T-helper 17 cell (primary cell): ENCODE data around the gene MYO9B. TPM values are rescaled to one million over a fixed set of nuclear protein-coding genes. Genes with fewer than 3 reads are reported as not detected.
A peak's percentile ranks its signal among the peaks of the same experiment; 100 is the strongest.

ENCODE experiments used
- ATAC-seq: fragments of 150-1000 bp; cut with Tn5 transposase; 2 replicates; pipeline ENCODE4 v1.10.0; 2021; ENCODE audit warnings: mild to moderate bottlenecking, moderate library complexity
- DNase-seq, 3 donors: peaks; one replicate each; pipeline versions ENCODE4 v3.0.0 to v3.0.0-alpha.2; 2020 to 2021
- H3K9me3 ChIP-seq: one replicate; pipeline ENCODE4 v1.7.0; 2013; ENCODE audit warnings: low read length, mild to moderate bottlenecking; ENCODE audit not compliant: control insufficient read depth, poor library complexity, severe bottlenecking
- H3K27ac Mint-ChIP-seq: one replicate; pipeline ENCODE4 v1.8.0; 2022; ENCODE audit warnings: mild to moderate bottlenecking, moderate library complexity, mixed read lengths
- H3K27me3 Mint-ChIP-seq: one replicate; pipeline ENCODE4 v1.8.0; 2022; ENCODE audit warnings: mixed read lengths
- H3K36me3 Mint-ChIP-seq: one replicate; pipeline ENCODE4 v1.8.0; 2022; ENCODE audit warnings: low read depth, mixed read lengths
- H3K4me1 Mint-ChIP-seq: one replicate; pipeline ENCODE4 v1.8.0; 2022; ENCODE audit warnings: mild to moderate bottlenecking, mixed read lengths
- H3K4me3 Mint-ChIP-seq: one replicate; pipeline ENCODE4 v1.8.0; 2022; ENCODE audit warnings: mild to moderate bottlenecking, moderate library complexity, mixed read lengths
- total RNA-seq, 4 donors: library from RNA in 2 of 4; stranded (reverse) in 2 of 4; gene quantifications; one replicate each; pipeline ENCODE4 v1.2.3 and lab custom pipeline; 2022 to 2026

The MYO9B gene
- total RNA-seq, 2 donors from 2014 or later = 202 to 220 TPM

DNA sequence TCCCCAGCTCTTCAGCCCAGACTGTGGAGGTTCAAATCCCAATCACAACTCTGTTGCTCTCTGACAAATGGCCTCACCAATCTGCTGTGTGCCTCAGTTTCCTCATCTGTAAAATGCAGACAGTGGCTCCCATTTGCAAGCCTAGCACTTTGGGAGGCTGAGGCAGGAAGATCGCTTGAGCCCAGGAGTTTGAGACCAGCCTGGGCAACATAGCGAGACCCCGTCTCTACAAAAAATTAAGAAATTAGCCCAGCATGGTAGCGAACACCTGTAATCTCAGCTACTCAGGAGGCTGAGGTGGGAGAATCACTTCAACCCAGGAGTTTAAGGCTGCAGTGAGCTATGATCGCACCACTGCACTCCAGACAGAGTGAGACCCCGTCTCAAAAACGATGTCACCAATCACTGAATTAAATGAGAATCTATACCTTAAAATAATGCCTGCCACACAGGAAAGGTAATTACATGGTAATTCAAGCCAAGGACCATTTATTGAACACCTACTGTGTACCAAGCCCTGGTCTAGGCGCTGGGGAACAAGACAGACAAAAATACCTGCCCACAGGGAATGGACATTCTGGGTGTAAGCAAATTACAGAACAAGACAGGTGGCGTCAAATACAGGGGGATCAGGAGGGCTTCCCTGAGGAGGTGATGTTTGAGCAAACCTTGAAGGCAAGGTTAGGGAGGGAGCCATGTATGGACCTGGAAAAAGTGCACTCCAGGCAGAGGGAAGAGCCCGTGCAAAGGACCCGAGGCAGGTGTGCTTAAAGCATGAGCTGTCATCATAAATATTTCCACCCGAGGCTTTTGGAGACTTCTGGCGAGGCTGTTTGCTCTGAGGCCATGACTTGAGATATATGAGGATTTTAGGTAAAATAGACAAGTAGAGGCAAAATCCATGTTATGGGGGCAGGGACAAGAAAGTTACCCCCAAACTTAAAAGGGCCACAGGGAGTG, 162.4 kb downstream of the MYO9B start:
- ATAC-seq = no peak
- Mint-ChIP-seq H3K4me3 (peak overlapping the region; percentile 78), H3K4me1 (peaks cover 17% of the 10 kb centered on the region), H3K27me3 (no peaks in the 10 kb centered on the region), H3K36me3 (no peaks in the 10 kb centered on the region), H3K27ac (peak overlapping the region; percentile 37)
- no peaks in the 10 kb centered on the region for H3K9me3 ChIP-seq
- DNase-seq = no peak

DNA sequence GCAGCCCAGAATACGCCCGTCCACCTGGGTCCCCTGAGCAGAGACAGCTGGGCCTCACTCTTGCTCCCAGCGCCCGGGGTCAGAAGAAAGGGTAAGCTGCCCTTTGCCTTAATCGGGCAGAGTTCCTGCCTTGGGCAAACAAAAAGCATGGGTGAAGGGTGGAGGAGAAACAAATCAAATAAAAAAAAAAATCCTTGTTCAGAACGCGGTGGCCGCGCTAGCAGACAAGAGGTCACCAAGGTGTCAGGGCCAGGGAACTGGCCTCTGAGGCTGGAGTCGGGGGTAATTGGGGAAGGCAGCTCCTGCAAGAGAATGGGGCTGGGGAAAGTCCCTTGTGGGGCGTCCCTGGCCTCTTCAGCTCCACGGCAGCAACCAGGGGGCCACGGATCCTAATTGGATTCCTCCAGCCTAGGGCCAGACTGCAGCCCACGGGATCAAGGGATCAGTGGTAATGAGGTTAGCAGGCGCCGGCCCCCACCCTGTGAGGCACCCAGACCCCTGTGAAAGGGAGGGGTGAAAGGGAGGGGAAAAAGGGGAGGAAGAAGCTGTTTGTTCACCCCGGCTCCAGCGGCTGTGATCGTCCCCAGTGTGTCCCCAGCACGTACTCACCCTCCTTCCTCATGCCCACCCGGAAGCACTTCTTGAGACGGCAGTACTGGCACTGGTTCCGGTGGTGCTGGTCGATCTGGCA, 164.6 kb downstream of the MYO9B start:
- DNase-seq (no peak), ATAC-seq (no peak)
- Mint-ChIP-seq H3K36me3 (no peaks in the 10 kb centered on the region), H3K27ac (peak overlapping the region; percentile 37), H3K27me3 (no peaks in the 10 kb centered on the region), H3K4me3 (no peak overlapping the region), H3K4me1 (peaks cover 11% of the 10 kb centered on the region)
- no peaks in the 10 kb centered on the region for H3K9me3 ChIP-seq

DNA sequence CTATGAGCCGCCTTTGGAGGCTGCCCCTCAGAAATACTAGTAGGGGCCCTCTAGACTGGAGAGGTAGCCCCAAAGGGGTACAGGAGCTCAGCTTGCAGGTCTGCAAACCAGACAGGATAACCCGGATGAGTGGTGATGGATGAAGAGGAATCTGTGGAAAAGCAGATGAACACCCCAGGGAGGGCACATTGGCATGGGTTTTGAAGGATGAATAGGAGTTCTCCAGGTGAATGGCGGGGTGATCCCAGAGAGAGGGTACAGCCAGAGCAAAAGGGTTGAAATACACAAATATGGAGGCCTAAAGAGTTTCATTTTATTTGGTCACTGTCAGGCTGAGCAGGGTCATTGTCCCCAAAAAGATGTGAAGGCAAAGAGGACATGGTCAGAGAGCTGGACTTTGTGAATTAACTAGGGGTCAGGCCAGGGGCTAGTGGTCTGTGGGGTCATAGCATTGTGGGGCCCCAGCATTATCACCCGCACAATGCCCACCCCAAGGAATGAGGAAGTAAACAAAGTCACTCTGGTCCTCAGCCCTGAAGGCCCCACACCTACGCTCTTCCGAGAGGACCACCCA, 165.3 kb downstream of the MYO9B start:
- ATAC-seq (no peak), DNase-seq (no peak)
- H3K4me3 Mint-ChIP-seq = no peak overlapping the region
- H3K4me1 Mint-ChIP-seq = peaks cover 9% of the 10 kb centered on the region
- no peaks in the 10 kb centered on the region for H3K36me3 Mint-ChIP-seq
- no peaks in the 10 kb centered on the region for H3K27me3 Mint-ChIP-seq
- peak overlapping the region; percentile 37 for H3K27ac Mint-ChIP-seq
- H3K9me3 ChIP-seq = no peaks in the 10 kb centered on the region

DNA sequence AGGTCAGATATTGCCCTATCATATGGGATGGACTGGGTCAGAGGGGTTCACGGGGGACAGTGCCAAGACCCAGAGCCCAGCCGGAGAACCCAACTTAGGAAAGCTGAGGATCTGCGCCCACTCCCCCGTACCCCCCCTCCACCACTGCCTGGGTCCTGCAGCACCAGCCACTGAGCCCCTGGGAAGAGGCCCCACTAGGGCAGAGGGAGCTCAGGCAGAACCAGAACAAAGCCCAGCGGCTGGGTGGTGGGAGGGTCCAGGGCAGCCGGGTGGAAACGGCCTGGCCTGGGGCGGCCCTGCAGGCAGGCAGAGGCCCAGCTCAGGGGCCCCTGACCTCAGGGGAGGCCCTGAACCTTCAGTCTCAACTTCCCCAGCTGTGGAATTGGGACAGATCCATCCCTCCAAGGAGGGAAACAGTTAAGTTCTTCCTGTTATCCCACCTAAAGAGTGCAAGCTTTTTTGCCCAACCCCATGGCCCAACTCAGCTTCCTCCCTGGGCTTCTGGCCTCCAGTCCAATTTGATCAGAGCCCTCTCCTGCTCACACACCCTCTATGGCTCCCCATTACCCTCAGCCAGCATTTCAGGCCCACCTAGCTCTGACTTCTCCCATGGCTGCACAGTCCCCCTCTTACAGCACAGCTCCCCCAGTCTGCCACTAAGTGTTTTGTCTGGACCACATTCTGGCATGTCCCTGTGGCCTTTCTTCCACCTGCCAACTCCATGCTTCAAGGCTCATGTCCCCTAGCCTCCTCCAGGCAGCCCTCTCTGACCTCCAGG, 167.0 kb downstream of the MYO9B start:
- peaks cover 18% of the 10 kb centered on the region for H3K4me1 Mint-ChIP-seq
- H3K4me3 Mint-ChIP-seq = no peak overlapping the region
- no peaks in the 10 kb centered on the region for H3K36me3 Mint-ChIP-seq
- no peaks in the 10 kb centered on the region for H3K9me3 ChIP-seq
- no peak overlapping the region for H3K27ac Mint-ChIP-seq
- no peaks in the 10 kb centered on the region for H3K27me3 Mint-ChIP-seq
- DNase-seq = no peak
- no peak for ATAC-seq

DNA sequence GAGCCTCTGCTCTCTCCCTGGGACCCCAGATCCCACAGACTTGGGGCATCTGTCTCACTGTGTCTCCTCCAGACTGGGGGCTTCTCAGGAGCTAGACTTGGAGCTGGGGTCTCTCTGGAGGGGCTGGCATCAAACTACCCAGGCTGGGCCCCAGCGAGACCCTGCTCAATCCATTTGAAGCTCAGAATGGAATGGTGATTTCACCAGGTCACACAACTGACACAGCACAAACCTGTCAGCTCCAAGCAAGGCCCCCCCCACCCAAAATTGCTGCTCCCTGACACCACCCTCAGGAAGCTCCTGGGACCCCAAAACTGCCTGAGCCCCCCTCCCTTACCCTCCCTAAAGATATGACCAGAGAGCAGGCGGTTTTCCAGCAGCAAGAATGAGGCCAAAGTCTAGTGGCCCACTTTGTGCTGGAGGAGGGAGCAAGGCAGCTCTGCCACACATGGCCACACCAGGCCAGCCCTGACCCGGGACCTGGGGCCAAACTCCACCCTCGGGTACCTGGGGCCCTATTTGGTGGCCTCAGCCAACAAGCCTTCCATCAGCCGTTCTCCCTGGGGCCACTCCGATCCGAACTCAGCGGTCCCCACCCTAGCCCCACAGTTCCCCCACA, 167.7 kb downstream of the MYO9B start:
- H3K27me3 Mint-ChIP-seq = no peaks in the 10 kb centered on the region

DNA sequence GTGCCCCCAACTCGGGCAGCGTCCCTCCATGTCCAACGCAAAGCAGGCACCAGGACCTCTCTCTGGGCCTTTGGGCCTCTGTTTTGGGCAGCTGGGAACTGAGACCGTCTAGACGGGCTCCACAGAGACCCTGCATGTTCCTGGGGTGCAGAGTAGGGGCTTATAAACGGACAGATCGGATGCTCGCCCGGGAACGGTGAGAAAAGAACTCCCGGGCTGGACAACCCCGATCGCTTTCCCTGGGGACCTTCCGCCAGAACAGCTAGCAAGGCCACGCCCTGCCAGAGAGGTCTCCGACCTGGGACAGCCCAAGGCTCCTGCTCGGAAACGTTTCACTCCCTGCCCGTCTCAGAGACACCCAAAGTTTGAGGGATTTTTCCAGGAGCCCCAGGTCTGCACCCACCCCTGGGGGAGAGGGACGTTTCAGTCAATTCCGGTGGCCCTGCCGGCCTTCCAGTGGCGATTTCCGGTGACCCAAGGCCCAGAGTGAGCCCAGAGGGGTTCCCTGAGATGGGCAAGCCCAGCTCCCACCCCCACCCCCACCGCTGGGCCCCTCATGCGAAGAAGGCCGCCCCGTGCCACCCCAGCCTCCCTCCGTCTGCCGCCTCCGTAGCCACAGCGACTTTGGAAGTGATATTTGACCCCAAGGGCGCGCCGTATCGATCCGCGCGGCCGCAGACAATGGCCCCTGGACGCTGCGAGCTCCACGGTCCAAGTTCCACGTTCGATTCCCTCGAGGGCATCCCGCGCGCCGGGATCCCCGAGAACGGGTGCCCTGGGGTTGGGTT, 168.4 kb downstream of the MYO9B start:
- H3K9me3 ChIP-seq = no peaks in the 10 kb centered on the region
- Mint-ChIP-seq H3K27ac (no peak overlapping the region), H3K36me3 (no peaks in the 10 kb centered on the region), H3K4me1 (peaks cover 17% of the 10 kb centered on the region), H3K4me3 (peak overlapping the region; percentile 60), H3K27me3 (no peaks in the 10 kb centered on the region)
- ATAC-seq = no peak
- no peak for DNase-seq

More for the DNA sequence above, 167.7 kb downstream of the MYO9B start:
- Mint-ChIP-seq H3K27ac (no peak overlapping the region), H3K4me3 (peak overlapping the region; percentile 60), H3K4me1 (peaks cover 17% of the 10 kb centered on the region), H3K36me3 (no peaks in the 10 kb centered on the region)
- ATAC-seq (no peak), DNase-seq (no peak)
- H3K9me3 ChIP-seq = no peaks in the 10 kb centered on the region

DNA sequence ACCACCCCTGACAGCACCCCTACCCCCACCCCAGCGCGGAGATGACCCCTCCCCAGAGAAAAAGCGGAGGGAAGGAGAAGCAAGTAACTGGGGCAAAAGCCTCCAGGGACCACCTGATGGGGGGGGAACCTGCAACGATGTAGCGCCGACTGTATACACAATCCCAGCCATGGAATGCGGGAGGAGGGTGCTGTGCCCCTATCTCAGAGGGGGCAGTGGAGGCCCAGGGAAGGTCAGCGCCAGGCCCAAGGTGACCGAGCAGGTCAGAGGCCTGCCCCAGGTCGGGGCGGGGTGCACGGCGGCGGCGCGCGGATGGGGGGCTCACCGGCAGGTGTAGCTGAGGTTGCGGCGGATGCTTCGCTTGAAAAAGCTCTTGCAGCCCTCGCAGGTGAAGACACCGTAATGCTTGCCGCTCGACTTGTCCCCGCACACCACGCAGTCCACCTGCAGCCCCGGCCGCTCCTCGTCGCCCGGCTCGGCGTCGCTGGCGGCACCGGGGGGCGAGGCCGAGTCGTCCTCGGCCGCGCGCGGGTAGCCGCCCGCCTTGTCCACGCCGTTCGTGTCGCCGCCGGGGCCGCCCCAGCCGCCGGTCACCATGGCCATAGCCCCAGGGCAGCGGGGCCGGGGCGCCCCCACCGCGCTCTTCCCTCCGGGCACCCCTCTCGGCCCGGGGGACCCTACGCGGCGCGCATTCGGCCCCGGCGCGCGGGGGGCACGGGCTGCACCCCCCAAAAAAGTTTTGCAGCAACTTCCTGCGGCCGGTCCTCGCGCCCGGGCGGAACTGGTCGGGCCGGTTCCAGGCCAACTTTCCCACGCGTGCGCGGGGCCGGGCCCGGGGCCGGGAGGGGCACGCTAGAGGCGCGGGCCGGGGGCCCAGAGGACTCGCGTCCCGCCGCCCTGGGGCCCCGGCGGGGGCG, 169.3 kb downstream of the MYO9B start:
- no peaks in the 10 kb centered on the region for H3K9me3 ChIP-seq
- Mint-ChIP-seq H3K27ac (no peak overlapping the region), H3K36me3 (no peaks in the 10 kb centered on the region), H3K4me1 (peaks cover 17% of the 10 kb centered on the region), H3K4me3 (peak overlapping the region; percentile 60), H3K27me3 (no peaks in the 10 kb centered on the region)
- ATAC-seq (no peak), DNase-seq (no peak)

DNA sequence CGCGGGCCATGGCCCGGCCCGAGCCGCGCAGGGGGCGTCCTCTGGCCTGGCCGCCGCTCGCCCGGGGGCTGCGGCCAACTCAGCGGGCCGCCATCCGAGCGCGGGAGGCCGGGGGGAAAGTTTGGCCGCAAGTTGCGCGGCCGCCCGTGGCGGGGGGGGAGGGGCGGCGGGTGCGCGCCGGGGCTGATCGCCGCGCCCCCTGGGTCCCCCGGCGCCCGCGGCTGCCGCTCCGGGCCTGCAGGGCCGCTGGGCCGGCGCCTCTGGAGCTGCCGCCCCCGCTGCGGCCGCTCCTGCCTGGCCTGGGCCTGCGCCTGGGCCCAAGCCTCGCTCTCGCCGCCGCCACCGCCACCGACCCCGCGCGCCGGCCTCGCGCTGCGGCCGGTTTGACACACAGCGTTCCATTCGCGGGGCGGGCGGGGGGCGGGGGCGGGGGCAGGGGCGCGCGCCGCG, 170.0 kb downstream of the MYO9B start, which contains the start of gene NR2F6:
Gene NR2F6 (minus strand): TSS at position 385 of the 450 bp plus-strand sequence. CDS start 699 bp downstream, outside the sequence.
- Mint-ChIP-seq H3K27me3 (no peaks in the 10 kb centered on the region), H3K27ac (peak within 1 kb of the TSS; percentile 21), H3K4me3 (peak within 1 kb of the TSS; percentile 90), H3K36me3 (no peaks in the 10 kb centered on the region), H3K4me1 (peaks cover 17% of the 10 kb centered on the region)
- no peaks in the 10 kb centered on the region for H3K9me3 ChIP-seq
- ATAC-seq (peak; percentile 12), DNase-seq (peak in 1 of 3 donors; percentile 28)

DNA sequence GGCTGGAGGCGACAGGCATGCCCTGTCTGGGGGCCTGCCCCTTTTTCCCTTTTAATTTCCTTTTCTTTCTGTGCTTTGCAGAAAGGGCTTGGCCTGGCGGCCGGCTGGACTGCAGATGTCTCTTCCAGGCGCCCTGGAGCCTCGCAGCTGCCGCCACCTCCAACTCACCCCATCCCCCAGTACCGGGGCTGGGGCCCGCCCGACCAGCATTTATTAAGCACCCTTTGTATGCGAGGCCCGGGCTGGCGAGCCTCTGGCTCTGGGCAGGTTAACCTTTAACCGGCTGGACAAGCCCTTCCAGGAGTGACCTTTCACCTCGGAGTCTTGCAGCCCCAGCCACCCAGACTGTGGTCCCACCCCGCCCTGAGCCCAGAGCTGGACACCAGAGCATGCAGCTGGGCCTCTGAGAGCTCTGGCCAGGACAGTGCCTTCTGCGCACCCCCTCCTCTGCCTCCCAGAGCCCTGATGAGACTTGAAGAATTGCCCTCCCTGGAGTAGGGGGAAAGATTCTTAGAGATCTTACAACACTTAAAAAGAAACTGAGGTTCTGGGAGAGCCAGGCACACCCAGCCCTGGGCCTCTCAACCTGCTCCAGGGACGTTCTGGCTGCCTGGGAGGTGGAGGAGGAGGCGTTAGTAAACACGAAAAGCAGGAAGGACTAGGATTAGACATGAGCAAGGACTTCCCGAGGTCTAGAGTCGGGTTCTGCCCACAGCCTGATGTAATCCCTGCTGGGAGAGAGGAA, 171.3 kb downstream of the MYO9B start:
- Mint-ChIP-seq H3K4me3 (peak overlapping the region; percentile 90), H3K4me1 (peaks cover 14% of the 10 kb centered on the region), H3K27me3 (no peaks in the 10 kb centered on the region), H3K27ac (no peak overlapping the region), H3K36me3 (no peaks in the 10 kb centered on the region)
- DNase-seq (no peak), ATAC-seq (no peak)
- no peaks in the 10 kb centered on the region for H3K9me3 ChIP-seq

DNA sequence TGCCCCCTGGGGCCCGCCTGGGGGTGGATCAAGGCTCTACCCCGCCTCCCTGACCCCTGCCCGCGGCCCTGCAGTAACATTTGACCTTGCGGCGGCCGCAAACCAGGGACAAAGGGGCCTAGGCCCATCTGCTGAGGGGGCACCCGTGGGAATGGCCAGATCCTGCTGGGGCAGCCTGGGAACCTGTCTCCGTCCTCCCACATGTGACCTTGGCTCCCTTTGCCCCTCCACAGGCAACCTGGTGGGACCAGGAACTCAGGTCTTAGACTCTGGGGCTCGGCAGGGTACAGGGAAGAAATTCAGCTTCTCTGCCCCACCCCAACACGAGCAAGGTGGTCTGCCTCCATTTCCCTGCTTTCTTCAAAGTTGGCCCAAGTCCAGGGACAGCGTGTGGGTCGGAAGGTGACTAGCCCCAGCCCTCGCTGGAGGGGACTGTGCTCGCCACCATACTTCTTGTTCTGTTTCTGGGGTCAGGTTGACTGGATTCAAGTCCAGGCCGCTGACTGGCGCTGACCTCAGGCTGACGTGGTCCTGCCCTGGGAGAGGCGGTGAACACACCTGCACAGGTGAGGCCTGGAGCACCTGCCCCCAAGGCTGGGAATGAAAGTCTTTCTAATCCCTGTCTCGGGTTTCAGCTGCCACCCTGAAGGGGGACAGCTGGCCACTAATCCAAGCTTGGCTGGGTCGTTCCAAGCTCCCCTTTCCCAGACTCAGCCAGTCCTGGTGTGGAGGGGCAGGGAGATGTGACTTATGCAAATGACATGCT, 172.6 kb downstream of the MYO9B start:
- H3K27me3 Mint-ChIP-seq = no peaks in the 10 kb centered on the region
- no peak for DNase-seq
- H3K27ac Mint-ChIP-seq = no peak overlapping the region
- H3K4me1 Mint-ChIP-seq = peaks cover 11% of the 10 kb centered on the region
- peak overlapping the region; percentile 53 for H3K4me3 Mint-ChIP-seq
- ATAC-seq = no peak
- no peaks in the 10 kb centered on the region for H3K9me3 ChIP-seq
- H3K36me3 Mint-ChIP-seq = no peaks in the 10 kb centered on the region
